ENCODE results near the gene TBATA. TPM values are rescaled to one million over a fixed set of nuclear protein-coding genes. Genes with fewer than 3 reads are reported as not detected.

TBATA gene
- total RNA-seq, 4 donors from 2014 or later: not detected

DNA sequence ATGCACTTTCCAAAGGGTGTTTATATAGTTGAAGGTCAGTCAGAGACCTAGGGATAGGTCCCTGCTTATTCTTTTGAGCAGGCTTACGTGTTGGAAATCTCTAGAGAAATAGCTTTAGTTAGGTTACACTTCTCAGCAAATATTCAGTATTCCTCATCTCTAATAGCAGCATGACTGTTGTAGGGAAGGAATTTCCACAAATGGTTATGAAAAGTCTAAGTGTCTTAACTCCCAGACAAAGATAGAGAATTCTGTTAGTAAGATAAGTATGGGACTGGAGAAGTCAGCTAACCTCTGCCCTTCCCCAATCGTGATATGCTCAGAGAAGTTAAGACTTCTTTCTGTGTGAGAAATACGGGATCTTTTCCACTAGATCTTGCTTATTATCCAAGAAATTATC is 47.0 kb upstream of the TBATA start:
- Histone ChIP-seq H3K27me3 (no peaks in the 10 kb centered on the region), H3K4me1 (peaks cover 0 to 11% of the 10 kb centered on the region in 2 donors), H3K27ac (no peak overlapping the region), H3K4me3 (no peak overlapping the region), H3K9me3 (no peaks in the 10 kb centered on the region), H3K36me3 (no peaks in the 10 kb centered on the region)
- intact Hi-C loops (cut with DNase I; ENCODE audit: low total_unique reads): no loop called here
- no peak for DNase-seq
- no peak for TF ChIP-seq POLR2A (IDR thresholded peaks at IDR 0.05)
- TF ChIP-seq, protein P1, sequence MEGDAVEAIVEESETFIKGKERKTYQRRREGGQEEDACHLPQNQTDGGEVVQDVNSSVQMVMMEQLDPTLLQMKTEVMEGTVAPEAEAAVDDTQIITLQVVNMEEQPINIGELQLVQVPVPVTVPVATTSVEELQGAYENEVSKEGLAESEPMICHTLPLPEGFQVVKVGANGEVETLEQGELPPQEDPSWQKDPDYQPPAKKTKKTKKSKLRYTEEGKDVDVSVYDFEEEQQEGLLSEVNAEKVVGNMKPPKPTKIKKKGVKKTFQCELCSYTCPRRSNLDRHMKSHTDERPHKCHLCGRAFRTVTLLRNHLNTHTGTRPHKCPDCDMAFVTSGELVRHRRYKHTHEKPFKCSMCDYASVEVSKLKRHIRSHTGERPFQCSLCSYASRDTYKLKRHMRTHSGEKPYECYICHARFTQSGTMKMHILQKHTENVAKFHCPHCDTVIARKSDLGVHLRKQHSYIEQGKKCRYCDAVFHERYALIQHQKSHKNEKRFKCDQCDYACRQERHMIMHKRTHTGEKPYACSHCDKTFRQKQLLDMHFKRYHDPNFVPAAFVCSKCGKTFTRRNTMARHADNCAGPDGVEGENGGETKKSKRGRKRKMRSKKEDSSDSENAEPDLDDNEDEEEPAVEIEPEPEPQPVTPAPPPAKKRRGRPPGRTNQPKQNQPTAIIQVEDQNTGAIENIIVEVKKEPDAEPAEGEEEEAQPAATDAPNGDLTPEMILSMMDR (IDR thresholded peaks at IDR 0.05): no peak

DNA sequence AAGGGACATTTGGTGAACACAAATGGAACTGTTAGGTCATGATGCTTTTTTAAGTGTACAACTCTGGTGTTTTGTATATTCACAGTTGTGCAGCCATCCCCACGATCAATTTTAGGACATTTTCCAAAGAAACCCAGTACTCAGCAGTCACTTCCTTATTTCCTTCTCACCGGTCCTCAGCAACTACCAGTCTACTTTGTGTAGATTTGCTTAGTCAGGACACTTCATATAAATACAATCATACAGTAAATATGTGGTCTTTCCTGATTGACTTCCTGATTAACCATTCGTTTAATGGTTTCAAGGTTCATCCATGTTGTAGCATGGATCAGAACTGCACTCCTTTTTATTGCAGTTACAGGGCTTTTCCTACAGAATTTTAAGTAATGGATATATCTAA is 45.0 kb upstream of the TBATA start:
- peaks cover 0 to 11% of the 10 kb centered on the region in 2 donors for H3K4me1 ChIP-seq
- no peak overlapping the region for H3K4me3 ChIP-seq
- H3K36me3 ChIP-seq: no peaks in the 10 kb centered on the region
- H3K27ac ChIP-seq: no peak overlapping the region
- TF ChIP-seq, protein P1 (IDR thresholded peaks at IDR 0.05): no peak
- no peak for TF ChIP-seq POLR2A (IDR thresholded peaks at IDR 0.05)
- no peaks in the 10 kb centered on the region for H3K9me3 ChIP-seq
- DNase-seq: no peak
- intact Hi-C loops (cut with DNase I; ENCODE audit: low total_unique reads): no loop called here
- no peaks in the 10 kb centered on the region for H3K27me3 ChIP-seq

DNA sequence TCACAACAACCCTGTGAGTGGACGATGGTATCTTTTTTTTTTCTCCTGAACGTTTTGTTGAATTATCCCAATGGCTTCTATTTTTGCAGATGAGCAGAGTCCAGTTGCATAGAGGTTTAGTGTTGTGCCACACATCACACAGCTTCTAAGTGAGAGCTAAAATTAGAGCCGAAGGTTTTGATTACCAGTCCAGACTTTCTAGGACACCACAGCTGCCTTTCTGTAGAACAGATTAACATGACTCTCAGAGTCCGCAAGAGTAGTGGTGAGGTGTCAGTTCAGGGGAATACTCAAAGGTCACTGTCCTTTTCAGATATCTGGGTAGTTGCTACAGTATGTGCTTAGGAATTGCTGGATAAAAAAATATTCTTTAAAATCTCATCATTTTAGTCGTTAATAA is 44.4 kb upstream of the TBATA start:
- no peaks in the 10 kb centered on the region for H3K9me3 ChIP-seq
- peaks cover 0 to 11% of the 10 kb centered on the region in 2 donors for H3K4me1 ChIP-seq
- TF ChIP-seq POLR2A (IDR thresholded peaks at IDR 0.05): no peak
- TF ChIP-seq, protein P1 (IDR thresholded peaks at IDR 0.05): no peak
- no peak overlapping the region for H3K4me3 ChIP-seq
- no peak overlapping the region for H3K27ac ChIP-seq
- H3K27me3 ChIP-seq: no peaks in the 10 kb centered on the region
- intact Hi-C loops (cut with DNase I; ENCODE audit: low total_unique reads): no loop called here
- H3K36me3 ChIP-seq: no peaks in the 10 kb centered on the region
- no peak for DNase-seq

DNA sequence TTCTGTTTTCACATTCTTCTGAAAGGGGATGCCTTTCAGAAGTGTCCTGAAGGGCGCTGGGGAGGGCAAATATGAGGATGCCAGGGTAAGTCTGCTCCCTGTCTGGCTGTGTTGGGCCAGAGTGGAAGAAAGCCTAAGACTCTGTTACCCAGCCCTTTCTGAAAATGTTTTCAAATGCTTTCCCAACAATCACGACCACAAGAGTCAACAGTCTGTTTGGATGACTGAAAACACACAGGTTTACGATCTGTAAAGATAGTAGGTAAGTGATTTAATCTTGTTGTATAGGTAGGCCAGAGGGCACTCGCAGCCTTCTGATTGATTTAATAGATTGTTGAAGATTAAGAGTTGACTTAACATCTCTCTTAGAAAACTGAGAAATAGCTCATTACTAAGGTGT is 43.7 kb upstream of the TBATA start:
- no peak overlapping the region for H3K4me3 ChIP-seq
- intact Hi-C loops (cut with DNase I; ENCODE audit: low total_unique reads): no loop called here
- DNase-seq: no peak
- no peak overlapping the region for H3K27ac ChIP-seq
- TF ChIP-seq POLR2A (IDR thresholded peaks at IDR 0.05): no peak
- TF ChIP-seq, protein P1 (IDR thresholded peaks at IDR 0.05): no peak
- no peaks in the 10 kb centered on the region for H3K27me3 ChIP-seq
- peaks cover 0 to 8% of the 10 kb centered on the region in 2 donors for H3K4me1 ChIP-seq
- no peaks in the 10 kb centered on the region for H3K36me3 ChIP-seq
- no peaks in the 10 kb centered on the region for H3K9me3 ChIP-seq

DNA sequence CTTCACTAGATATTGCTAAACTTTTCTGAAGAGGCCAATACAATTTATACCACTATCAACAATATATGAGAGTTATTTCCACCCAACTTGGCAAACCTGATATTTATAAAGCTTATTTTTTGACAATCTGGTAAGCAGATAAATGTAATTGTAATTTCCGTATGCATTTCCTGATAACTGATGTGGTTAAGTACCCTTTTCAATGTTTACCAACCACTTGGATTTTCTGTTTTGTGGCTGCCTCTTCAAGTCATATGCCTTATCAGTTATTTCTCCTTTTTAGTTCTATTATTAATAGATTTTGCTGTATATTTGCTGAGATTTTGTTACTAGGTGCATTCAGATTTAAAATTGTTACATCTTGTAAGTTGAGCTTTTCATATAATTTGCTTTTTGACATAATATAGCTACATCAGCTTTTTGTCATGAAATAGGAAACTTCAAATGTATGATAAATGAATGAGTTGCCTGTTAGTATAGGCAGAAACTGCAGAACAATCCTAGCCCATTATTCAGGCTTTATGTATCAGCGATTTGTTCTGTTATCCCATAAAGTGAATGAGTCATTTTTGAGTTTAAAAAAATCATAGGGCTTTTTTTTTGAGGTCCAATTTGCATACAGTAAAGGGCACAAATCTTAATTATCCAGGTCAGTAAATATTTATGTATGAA is 42.0 kb upstream of the TBATA start:
- TF ChIP-seq POLR2A (IDR thresholded peaks at IDR 0.05): no peak
- TF ChIP-seq, protein P1 (IDR thresholded peaks at IDR 0.05): no peak
- DNase-seq: no peak
- intact Hi-C loops (cut with DNase I; ENCODE audit: low total_unique reads): no loop called here
- Histone ChIP-seq H3K36me3 (no peaks in the 10 kb centered on the region), H3K27ac (no peak overlapping the region), H3K27me3 (no peaks in the 10 kb centered on the region), H3K4me3 (no peak overlapping the region), H3K9me3 (no peaks in the 10 kb centered on the region), H3K4me1 (no peaks in the 10 kb centered on the region)

Data from uterus (tissue), 4 donors.